Measurements from ENCODE around the gene BAK1. TPM values are rescaled to one million over a fixed set of nuclear protein-coding genes. Genes with fewer than 3 reads are reported as not detected.

The BAK1 gene
- total and polyA plus RNA-seq, 8 donors: 2.9 to 97.0 (median 23.5) TPM

GRCh38 chr6:33584700-33585402, 4.8 kb upstream of the BAK1 start:
- H3K36me3 ChIP-seq: no peaks in the 10 kb centered on the region
- H3K4me1 ChIP-seq: peaks cover 11 to 28% (median 24%) of the 10 kb centered on the region in 4 donors
- no peaks in the 10 kb centered on the region for H3K9me3 ChIP-seq
- no peak for TF ChIP-seq CTCF (IDR thresholded peaks at IDR 0.05)
- TF ChIP-seq POLR2A (IDR thresholded peaks at IDR 0.05): no peak
- no peak for TF ChIP-seq POLR2AphosphoS5 (IDR thresholded peaks at IDR 0.05)
- no peak for TF ChIP-seq EP300 (IDR thresholded peaks at IDR 0.05)
- intact Hi-C loops (cut with DNase I; ENCODE audit: low total_unique reads): loop anchor here (5.0 to 10.0 kb wide), 2 partner anchors 50 to 117 kb away; no protein-coding TSS in a partner anchor
- no peak overlapping the region for H3K4me3 ChIP-seq
- peak overlapping the region in 2 of 5 donors; percentile 6 to 20 for H3K27ac ChIP-seq
- WGBS, 5 donors: 74 to 82% (median 79%) methylated on average over 11 of the region's 11 CpGs
- no peaks in the 10 kb centered on the region for H3K27me3 ChIP-seq
- DNase-seq: no peak

GRCh38 chr6:33583591-33584155, 3.6 kb upstream of the BAK1 start:
- 64 to 76% (median 73%) methylated on average over 8 of the region's 8 CpGs for WGBS, 5 donors
- intact Hi-C loops (cut with DNase I; ENCODE audit: low total_unique reads): loop anchor here (10.0 kb wide), 1 partner anchor 51 kb away; no protein-coding TSS in a partner anchor
- Histone ChIP-seq H3K27me3 (no peaks in the 10 kb centered on the region), H3K4me1 (peaks cover 17 to 28% (median 25%) of the 10 kb centered on the region in 4 donors), H3K27ac (no peak overlapping the region), H3K4me3 (no peak overlapping the region), H3K36me3 (no peaks in the 10 kb centered on the region), H3K9me3 (no peaks in the 10 kb centered on the region)
- TF ChIP-seq POLR2A (IDR thresholded peaks at IDR 0.05): no peak
- peak in 3 of 7 experiments; percentile 5 to 15 (median 6) for TF ChIP-seq CTCF (IDR thresholded peaks at IDR 0.05)
- DNase-seq: no peak

GRCh38 chr6:33581186-33581585, 1.1 kb upstream of the BAK1 start:
- H3K9me3 ChIP-seq: no peaks in the 10 kb centered on the region
- peak overlapping the region in 1 of 5 donors; percentile 92 for H3K27ac ChIP-seq
- 85 to 100% (median 96%) methylated on average over 1 to 5 of the region's 5 CpGs for WGBS, 5 donors
- no peak overlapping the region for H3K4me3 ChIP-seq
- H3K27me3 ChIP-seq: no peaks in the 10 kb centered on the region
- H3K36me3 ChIP-seq: peaks cover 6 to 18% (median 16%) of the 10 kb centered on the region in 4 donors
- no peak for DNase-seq
- peaks cover 34 to 51% (median 48%) of the 10 kb centered on the region in 4 donors for H3K4me1 ChIP-seq
- intact Hi-C loops (cut with DNase I; ENCODE audit: low total_unique reads): loop anchor here (10.0 kb wide), 1 partner anchor 54 kb away; no protein-coding TSS in a partner anchor
- TF ChIP-seq CTCF (IDR thresholded peaks at IDR 0.05) (no peak), EP300 (IDR thresholded peaks at IDR 0.05) (no peak), POLR2A (IDR thresholded peaks at IDR 0.05) (no peak), POLR2AphosphoS5 (IDR thresholded peaks at IDR 0.05) (no peak)

- peaks cover 29 to 44% (median 41%) of the 10 kb centered on the region in 4 donors for H3K36me3 ChIP-seq
- TF ChIP-seq POLR2AphosphoS5 (IDR thresholded peaks at IDR 0.05) (no peak), CTCF (IDR thresholded peaks at IDR 0.05) (no peak), POLR2A (IDR thresholded peaks at IDR 0.05) (no peak), EP300 (IDR thresholded peaks at IDR 0.05) (no peak)
- H3K4me3 ChIP-seq: peak overlapping the region; percentile 64 to 91 (median 78)
- peak; percentile 46 to 57 for DNase-seq
- peak overlapping the region; percentile 78 to 96 (median 91) for H3K27ac ChIP-seq
- no peaks in the 10 kb centered on the region for H3K9me3 ChIP-seq
- no peaks in the 10 kb centered on the region for H3K27me3 ChIP-seq
- 49 to 70% (median 61%) methylated on average over 8 to 9 of the region's 9 CpGs for WGBS, 5 donors
- peaks cover 26 to 41% (median 39%) of the 10 kb centered on the region in 4 donors for H3K4me1 ChIP-seq
- intact Hi-C loops (cut with DNase I; ENCODE audit: low total_unique reads): no loop called here
These were observed 1.5 kb downstream of the BAK1 start for GRCh38 chr6:33578588-33579011.

All from stomach (tissue), 9 donors.